HEK293T (cell line): ENCODE results near the gene ATF7.

Experiments
- ARNT ChIP-seq: fragments of 450-650 bp; IDR thresholded peaks from 2 replicates; pipeline ENCODE4 v1.6.1; 2017; ENCODE audit warnings: mild to moderate bottlenecking
- BHLHE40 ChIP-seq: fragments of 450-650 bp; IDR thresholded peaks from 2 replicates; pipeline ENCODE4 v1.6.1; 2016; ENCODE audit warnings: mild to moderate bottlenecking, moderate library complexity, borderline replicate concordance
- SUZ12 ChIP-seq: fragments of 450-650 bp; IDR thresholded peaks from 2 replicates; pipeline ENCODE4 v1.6.1; 2016; ENCODE audit warnings: mild to moderate bottlenecking

DNA sequence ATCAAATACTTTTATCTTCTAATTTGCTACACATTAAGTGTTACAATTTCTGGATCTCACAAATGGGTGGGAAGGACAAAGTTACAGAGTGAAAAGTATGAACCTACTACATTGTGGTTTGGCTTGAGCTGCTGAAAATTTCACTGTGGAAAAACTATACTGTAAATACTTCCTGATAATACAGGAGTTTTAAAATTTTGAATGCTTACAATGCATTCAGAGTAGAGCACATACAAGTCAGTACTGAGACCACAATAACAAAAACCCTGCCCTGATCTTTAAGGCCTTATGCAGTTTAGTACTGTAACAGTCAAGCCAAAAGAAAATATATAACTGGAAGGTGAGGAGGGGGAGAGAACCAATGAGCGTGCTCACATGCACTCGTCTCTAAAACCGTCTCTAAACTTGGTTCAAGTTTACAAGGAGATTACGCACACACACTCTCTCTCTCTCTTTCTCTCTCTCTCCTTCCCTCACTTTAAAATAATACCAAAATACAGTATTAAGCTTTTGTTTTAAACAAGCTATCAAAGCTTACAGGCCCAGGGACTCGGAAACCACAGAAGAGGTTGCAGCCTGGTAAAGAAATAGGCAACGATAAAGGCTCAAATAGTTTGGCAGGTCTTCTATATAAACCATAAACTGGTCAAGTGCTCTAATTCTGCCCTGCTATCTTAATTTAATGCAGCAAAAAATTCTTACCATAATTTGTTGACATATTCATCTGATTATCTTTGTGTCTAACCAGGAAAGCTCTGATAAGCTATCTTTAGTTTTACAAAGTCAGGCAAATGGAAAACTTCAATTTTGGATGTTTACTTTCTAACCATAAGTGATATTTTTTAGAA lies 58.0 kb downstream of the ATF7 start:
- TF ChIP-seq BHLHE40 = no peak
- TF ChIP-seq ARNT = no peak
- TF ChIP-seq SUZ12 = no peak
